GM23338 (cell line): ENCODE results near the gene TTLL5. TPM values are rescaled to one million over a fixed set of nuclear protein-coding genes. Genes with fewer than 3 reads are reported as not detected.

Experiments
- ATAC-seq: fragments of 200-7000 bp; cut with Tn5 transposase; 3 replicates; pipeline ENCODE4 v1.9.1; 2020
- DNase-seq: peaks from one replicate; pipeline ENCODE4 v3.0.0-alpha.2; 2015; ENCODE audit warnings: low spot score
- H2AFZ ChIP-seq: fragments of 200-600 bp; sonication (generic); 2 replicates; pipeline ENCODE4 v1.8.0; 2016; ENCODE audit warnings: antibody characterized with exemption, mild to moderate bottlenecking, moderate library complexity
- H3F3A ChIP-seq: fragments of 200-600 bp; sonication (generic); replicated peaks from 2 replicates; pipeline ENCODE4 v1.8.0; 2017; ENCODE audit warnings: antibody characterized with exemption, mixed run types, low read depth
- H3K27ac ChIP-seq: fragments of 200-600 bp; sonication (generic); 2 replicates; pipeline ENCODE4 v1.6.1; 2016; ENCODE audit warnings: low read depth
- H3K27me3 ChIP-seq: fragments of 200-600 bp; sonication (generic); 2 replicates; pipeline ENCODE4 v1.8.0; 2016; ENCODE audit warnings: mild to moderate bottlenecking, mixed run types, moderate library complexity; ENCODE audit not compliant: insufficient read depth
- H3K36me3 ChIP-seq: fragments of 200-600 bp; sonication (generic); 2 replicates; pipeline ENCODE4 v1.8.0; 2016; ENCODE audit warnings: mild to moderate bottlenecking; ENCODE audit not compliant: insufficient read depth
- H3K4me1 ChIP-seq: fragments of 200-600 bp; sonication (generic); 2 replicates; pipeline ENCODE4 v1.8.0; 2016; ENCODE audit warnings: mild to moderate bottlenecking, moderate library complexity; ENCODE audit not compliant: insufficient read depth
- H3K4me2 ChIP-seq: fragments of 200-600 bp; sonication (generic); 2 replicates; pipeline ENCODE4 v1.7.1; 2017; ENCODE audit warnings: mixed run types
- H3K4me3 ChIP-seq: fragments of 200-600 bp; sonication (generic); 2 replicates; pipeline ENCODE4 v1.6.1; 2016; ENCODE audit warnings: mixed run types
- H3K79me2 ChIP-seq: fragments of 200-600 bp; sonication (generic); replicated peaks from 2 replicates; pipeline ENCODE4 v1.8.0; 2017; ENCODE audit warnings: mild to moderate bottlenecking; ENCODE audit not compliant: insufficient read depth
- H3K9me2 ChIP-seq: fragments of 200-600 bp; sonication (generic); 2 replicates; pipeline ENCODE4 v1.8.0; 2017; ENCODE audit not compliant: insufficient read depth
- H4K20me1 ChIP-seq: fragments of 200-600 bp; sonication (generic); replicated peaks from 2 replicates; pipeline ENCODE4 v1.8.0; 2017; ENCODE audit warnings: mild to moderate bottlenecking; ENCODE audit not compliant: insufficient read depth
- H3K27ac Mint-ChIP-seq: 2 replicates; pipeline ENCODE4 v1.8.0; 2020; ENCODE audit warnings: inconsistent platforms, mild to moderate bottlenecking, moderate library complexity, mixed read lengths
- H3K27me3 Mint-ChIP-seq: 3 replicates; pipeline ENCODE4 v1.8.0; 2022; ENCODE audit warnings: low read depth, mild to moderate bottlenecking, moderate library complexity, mixed read lengths, inconsistent platforms; ENCODE audit not compliant: insufficient read depth, poor library complexity
- H3K36me3 Mint-ChIP-seq: 3 replicates; pipeline ENCODE4 v1.8.0; 2021; ENCODE audit warnings: low read depth, mild to moderate bottlenecking, inconsistent platforms, moderate library complexity, mixed read lengths
- H3K4me1 Mint-ChIP-seq: 3 replicates; pipeline ENCODE4 v1.8.0; 2020; ENCODE audit warnings: mild to moderate bottlenecking, inconsistent platforms, mixed read lengths
- H3K4me3 Mint-ChIP-seq: 3 replicates; pipeline ENCODE4 v1.8.0; 2021; ENCODE audit warnings: moderate library complexity, mild to moderate bottlenecking, inconsistent platforms, mixed read lengths
- H3K9me3 Mint-ChIP-seq: 3 replicates; pipeline ENCODE4 v1.8.0; 2020; ENCODE audit warnings: moderate library complexity, mild to moderate bottlenecking, inconsistent platforms, mixed read lengths
- EZH2 ChIP-seq: fragments of 200-600 bp; sonication (generic); IDR thresholded peaks from one replicate; pipeline ENCODE4 v1.8.0; 2017; ENCODE audit warnings: antibody characterized with exemption, mild to moderate bottlenecking, low read depth; ENCODE audit not compliant: unreplicated experiment
- EZH2phosphoT487 ChIP-seq: fragments of 200-600 bp; sonication (generic); IDR thresholded peaks from one replicate; pipeline ENCODE4 v1.8.1; 2018; ENCODE audit warnings: antibody characterized with exemption; ENCODE audit not compliant: unreplicated experiment
- JUNB ChIP-seq: IDR thresholded peaks from one replicate; pipeline ENCODE4 v1.6.1; 2016; ENCODE audit warnings: antibody characterized with exemption; ENCODE audit not compliant: unreplicated experiment
- NANOG ChIP-seq: IDR thresholded peaks from 2 replicates; pipeline ENCODE4 v1.6.1; 2016; ENCODE audit warnings: antibody characterized with exemption, borderline replicate concordance
- POLR2AphosphoS5 ChIP-seq: IDR thresholded peaks from 2 replicates; pipeline ENCODE4 v1.6.1; 2016; ENCODE audit warnings: antibody characterized with exemption, low read depth
- STAT1 ChIP-seq: IDR thresholded peaks from one replicate; pipeline ENCODE4 v1.6.1; 2016; ENCODE audit warnings: antibody characterized with exemption; ENCODE audit not compliant: unreplicated experiment
- ZNF114 ChIP-seq: fragments of 250-450 bp; sonication (Bioruptor Pico); IDR thresholded peaks from 2 replicates; pipeline ENCODE4 v1.5.0; 2020; ENCODE audit warnings: mild to moderate bottlenecking, moderate library complexity
- ZNF331 ChIP-seq: fragments of 250-450 bp; sonication (Bioruptor Pico); IDR thresholded peaks from 2 replicates; pipeline ENCODE4 v1.5.0; 2020; ENCODE audit warnings: low read depth, mild to moderate bottlenecking, moderate library complexity
- polyA plus RNA-seq: library from polyadenylated mRNA; unstranded; fragments of >200 nt; fragmentation: Nextera tagmentation; extraction: Ambion mirVana; gene quantifications from 2 replicates; pipeline ENCODE4 v1.2.1, GENCODE V29; 2016
- total RNA-seq: library from RNA; depleted of rRNA; stranded (reverse); fragments of >200 nt; shearing (Covaris generic); gene quantifications from 2 replicates; pipeline ENCODE4 v1.2.3, GENCODE V29; 2014
- TF ChIP-seq, protein P1 (sequence below): fragments of 250-450 bp; sonication (Bioruptor Pico); IDR thresholded peaks from 2 replicates; pipeline ENCODE4 v1.5.0; 2020; ENCODE audit warnings: mild to moderate bottlenecking, moderate library complexity
- TF ChIP-seq, protein P2 (sequence below): IDR thresholded peaks from one replicate; pipeline ENCODE4 v1.6.1; 2018; ENCODE audit warnings: antibody characterized with exemption; ENCODE audit not compliant: unreplicated experiment
- TF ChIP-seq, protein P3 (sequence below), 2 experiments: fragments of 200-600 bp in 1 of 2; sonication (generic) in 1 of 2; conservative IDR thresholded peaks; 2 replicates each; pipeline versions ENCODE4 v1.5.1 to v1.6.1; 2016 to 2017; ENCODE audit warnings: antibody characterized with exemption in 2 of 2, low read depth in 2 of 2, mild to moderate bottlenecking in 2 of 2, moderate library complexity in 1 of 2

TTLL5 gene
- total and polyA plus RNA-seq, 2 experiments from 2014 or later = 33.5 to 35.4 TPM

DNA sequence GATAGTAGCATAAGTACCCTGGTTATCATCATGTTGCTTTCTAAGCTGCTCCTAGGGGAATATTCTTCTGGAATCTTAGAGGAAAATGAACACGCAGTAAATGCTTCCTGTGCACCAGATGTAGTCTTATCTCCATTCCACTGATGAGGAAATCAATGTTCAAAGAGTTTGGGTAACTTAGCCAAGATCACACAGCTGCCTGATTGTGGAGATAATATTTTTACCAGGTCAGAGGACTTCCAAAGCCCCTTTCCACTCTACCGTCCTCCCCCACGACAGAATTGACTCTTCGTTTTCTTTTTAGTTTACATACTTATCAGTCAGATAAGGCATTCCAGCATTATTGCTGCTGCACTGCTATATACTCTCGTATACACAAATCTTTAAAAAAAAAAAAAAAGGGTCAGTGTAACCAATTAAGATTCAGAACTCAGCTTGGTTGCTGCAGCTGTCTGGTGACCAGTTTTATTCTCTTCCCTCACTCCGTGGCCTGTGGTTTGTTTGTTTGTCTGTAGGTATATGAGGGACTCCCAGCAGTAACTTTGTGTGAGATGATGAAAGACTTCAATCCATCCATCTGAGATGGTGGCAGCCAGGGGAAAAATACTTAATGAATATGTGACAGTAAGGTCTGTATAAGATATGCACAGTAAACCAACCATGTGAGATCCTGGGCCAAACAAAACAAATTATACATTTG lies 210.3 kb downstream of the TTLL5 start:
- H3K27me3 ChIP-seq = no peaks in the 10 kb centered on the region
- no peak for TF ChIP-seq NANOG
- no peak for TF ChIP-seq POLR2AphosphoS5
- TF ChIP-seq, protein P1, sequence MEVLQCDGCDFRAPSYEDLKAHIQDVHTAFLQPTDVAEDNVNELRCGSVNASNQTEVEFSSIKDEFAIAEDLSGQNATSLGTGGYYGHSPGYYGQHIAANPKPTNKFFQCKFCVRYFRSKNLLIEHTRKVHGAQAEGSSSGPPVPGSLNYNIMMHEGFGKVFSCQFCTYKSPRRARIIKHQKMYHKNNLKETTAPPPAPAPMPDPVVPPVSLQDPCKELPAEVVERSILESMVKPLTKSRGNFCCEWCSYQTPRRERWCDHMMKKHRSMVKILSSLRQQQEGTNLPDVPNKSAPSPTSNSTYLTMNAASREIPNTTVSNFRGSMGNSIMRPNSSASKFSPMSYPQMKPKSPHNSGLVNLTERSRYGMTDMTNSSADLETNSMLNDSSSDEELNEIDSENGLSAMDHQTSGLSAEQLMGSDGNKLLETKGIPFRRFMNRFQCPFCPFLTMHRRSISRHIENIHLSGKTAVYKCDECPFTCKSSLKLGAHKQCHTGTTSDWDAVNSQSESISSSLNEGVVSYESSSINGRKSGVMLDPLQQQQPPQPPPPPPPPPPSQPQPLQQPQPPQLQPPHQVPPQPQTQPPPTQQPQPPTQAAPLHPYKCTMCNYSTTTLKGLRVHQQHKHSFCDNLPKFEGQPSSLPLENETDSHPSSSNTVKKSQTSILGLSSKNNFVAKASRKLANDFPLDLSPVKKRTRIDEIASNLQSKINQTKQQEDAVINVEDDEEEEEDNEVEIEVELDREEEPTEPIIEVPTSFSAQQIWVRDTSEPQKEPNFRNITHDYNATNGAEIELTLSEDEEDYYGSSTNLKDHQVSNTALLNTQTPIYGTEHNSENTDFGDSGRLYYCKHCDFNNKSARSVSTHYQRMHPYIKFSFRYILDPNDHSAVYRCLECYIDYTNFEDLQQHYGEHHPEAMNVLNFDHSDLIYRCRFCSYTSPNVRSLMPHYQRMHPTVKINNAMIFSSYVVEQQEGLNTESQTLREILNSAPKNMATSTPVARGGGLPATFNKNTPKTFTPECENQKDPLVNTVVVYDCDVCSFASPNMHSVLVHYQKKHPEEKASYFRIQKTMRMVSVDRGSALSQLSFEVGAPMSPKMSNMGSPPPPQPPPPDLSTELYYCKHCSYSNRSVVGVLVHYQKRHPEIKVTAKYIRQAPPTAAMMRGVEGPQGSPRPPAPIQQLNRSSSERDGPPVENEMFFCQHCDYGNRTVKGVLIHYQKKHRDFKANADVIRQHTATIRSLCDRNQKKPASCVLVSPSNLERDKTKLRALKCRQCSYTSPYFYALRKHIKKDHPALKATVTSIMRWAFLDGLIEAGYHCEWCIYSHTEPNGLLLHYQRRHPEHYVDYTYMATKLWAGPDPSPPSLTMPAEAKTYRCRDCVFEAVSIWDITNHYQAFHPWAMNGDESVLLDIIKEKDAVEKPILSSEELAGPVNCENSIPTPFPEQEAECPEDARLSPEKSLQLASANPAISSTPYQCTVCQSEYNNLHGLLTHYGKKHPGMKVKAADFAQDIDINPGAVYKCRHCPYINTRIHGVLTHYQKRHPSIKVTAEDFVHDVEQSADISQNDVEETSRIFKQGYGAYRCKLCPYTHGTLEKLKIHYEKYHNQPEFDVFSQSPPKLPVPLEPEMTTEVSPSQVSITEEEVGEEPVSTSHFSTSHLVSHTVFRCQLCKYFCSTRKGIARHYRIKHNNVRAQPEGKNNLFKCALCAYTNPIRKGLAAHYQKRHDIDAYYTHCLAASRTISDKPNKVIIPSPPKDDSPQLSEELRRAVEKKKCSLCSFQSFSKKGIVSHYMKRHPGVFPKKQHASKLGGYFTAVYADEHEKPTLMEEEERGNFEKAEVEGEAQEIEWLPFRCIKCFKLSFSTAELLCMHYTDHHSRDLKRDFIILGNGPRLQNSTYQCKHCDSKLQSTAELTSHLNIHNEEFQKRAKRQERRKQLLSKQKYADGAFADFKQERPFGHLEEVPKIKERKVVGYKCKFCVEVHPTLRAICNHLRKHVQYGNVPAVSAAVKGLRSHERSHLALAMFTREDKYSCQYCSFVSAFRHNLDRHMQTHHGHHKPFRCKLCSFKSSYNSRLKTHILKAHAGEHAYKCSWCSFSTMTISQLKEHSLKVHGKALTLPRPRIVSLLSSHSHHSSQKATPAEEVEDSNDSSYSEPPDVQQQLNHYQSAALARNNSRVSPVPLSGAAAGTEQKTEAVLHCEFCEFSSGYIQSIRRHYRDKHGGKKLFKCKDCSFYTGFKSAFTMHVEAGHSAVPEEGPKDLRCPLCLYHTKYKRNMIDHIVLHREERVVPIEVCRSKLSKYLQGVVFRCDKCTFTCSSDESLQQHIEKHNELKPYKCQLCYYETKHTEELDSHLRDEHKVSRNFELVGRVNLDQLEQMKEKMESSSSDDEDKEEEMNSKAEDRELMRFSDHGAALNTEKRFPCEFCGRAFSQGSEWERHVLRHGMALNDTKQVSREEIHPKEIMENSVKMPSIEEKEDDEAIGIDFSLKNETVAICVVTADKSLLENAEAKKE = no peak
- TF ChIP-seq JUNB = no peak
- TF ChIP-seq EZH2 = no peak
- TF ChIP-seq EZH2phosphoT487 = no peak
- TF ChIP-seq, protein P2, sequence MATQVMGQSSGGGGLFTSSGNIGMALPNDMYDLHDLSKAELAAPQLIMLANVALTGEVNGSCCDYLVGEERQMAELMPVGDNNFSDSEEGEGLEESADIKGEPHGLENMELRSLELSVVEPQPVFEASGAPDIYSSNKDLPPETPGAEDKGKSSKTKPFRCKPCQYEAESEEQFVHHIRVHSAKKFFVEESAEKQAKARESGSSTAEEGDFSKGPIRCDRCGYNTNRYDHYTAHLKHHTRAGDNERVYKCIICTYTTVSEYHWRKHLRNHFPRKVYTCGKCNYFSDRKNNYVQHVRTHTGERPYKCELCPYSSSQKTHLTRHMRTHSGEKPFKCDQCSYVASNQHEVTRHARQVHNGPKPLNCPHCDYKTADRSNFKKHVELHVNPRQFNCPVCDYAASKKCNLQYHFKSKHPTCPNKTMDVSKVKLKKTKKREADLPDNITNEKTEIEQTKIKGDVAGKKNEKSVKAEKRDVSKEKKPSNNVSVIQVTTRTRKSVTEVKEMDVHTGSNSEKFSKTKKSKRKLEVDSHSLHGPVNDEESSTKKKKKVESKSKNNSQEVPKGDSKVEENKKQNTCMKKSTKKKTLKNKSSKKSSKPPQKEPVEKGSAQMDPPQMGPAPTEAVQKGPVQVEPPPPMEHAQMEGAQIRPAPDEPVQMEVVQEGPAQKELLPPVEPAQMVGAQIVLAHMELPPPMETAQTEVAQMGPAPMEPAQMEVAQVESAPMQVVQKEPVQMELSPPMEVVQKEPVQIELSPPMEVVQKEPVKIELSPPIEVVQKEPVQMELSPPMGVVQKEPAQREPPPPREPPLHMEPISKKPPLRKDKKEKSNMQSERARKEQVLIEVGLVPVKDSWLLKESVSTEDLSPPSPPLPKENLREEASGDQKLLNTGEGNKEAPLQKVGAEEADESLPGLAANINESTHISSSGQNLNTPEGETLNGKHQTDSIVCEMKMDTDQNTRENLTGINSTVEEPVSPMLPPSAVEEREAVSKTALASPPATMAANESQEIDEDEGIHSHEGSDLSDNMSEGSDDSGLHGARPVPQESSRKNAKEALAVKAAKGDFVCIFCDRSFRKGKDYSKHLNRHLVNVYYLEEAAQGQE = no peak
- no peak for TF ChIP-seq ZNF114 (CRISPR knock-in tag)
- TF ChIP-seq STAT1 = no peak
- no peak for TF ChIP-seq ZNF331
- TF ChIP-seq, protein P3, sequence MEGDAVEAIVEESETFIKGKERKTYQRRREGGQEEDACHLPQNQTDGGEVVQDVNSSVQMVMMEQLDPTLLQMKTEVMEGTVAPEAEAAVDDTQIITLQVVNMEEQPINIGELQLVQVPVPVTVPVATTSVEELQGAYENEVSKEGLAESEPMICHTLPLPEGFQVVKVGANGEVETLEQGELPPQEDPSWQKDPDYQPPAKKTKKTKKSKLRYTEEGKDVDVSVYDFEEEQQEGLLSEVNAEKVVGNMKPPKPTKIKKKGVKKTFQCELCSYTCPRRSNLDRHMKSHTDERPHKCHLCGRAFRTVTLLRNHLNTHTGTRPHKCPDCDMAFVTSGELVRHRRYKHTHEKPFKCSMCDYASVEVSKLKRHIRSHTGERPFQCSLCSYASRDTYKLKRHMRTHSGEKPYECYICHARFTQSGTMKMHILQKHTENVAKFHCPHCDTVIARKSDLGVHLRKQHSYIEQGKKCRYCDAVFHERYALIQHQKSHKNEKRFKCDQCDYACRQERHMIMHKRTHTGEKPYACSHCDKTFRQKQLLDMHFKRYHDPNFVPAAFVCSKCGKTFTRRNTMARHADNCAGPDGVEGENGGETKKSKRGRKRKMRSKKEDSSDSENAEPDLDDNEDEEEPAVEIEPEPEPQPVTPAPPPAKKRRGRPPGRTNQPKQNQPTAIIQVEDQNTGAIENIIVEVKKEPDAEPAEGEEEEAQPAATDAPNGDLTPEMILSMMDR (conservative IDR thresholded peaks at IDR 0.05; ENCODE audit: low read depth in 2 of 2) = no peak
- DNase-seq (no peak), ATAC-seq (no peak)
- no peak overlapping the region for H3K4me2 ChIP-seq
- no peaks in the 10 kb centered on the region for H3K79me2 ChIP-seq
- no peaks in the 10 kb centered on the region for H3K36me3 ChIP-seq
- Mint-ChIP-seq H3K9me3 (no peaks in the 10 kb centered on the region), H3K27ac (no peak overlapping the region), H3K27me3 (peaks cover 4% of the 10 kb centered on the region), H3K36me3 (peaks cover 29% of the 10 kb centered on the region), H3K4me1 (peaks cover 21% of the 10 kb centered on the region), H3K4me3 (no peak overlapping the region)
- H2AFZ ChIP-seq = no peak overlapping the region
- H3K9me2 ChIP-seq = no peaks in the 10 kb centered on the region
- H4K20me1 ChIP-seq = peaks cover 5% of the 10 kb centered on the region
- H3K27ac ChIP-seq = no peak overlapping the region
- peaks cover 18% of the 10 kb centered on the region for H3K4me1 ChIP-seq
- H3K4me3 ChIP-seq = no peak overlapping the region
- H3F3A ChIP-seq = no peaks in the 10 kb centered on the region
